ENCODE data around the gene PAPOLA. TPM values are rescaled to one million over a fixed set of nuclear protein-coding genes. Genes with fewer than 3 reads are reported as not detected.

Gene PAPOLA
- total RNA-seq, 1 experiment from 2014 or later = 223 TPM

- TF ChIP-seq SP1 (IDR thresholded peaks at IDR 0.05; ENCODE audit: low read depth) (no peak), EZH2 (IDR thresholded peaks at IDR 0.05) (no peak), ZFX (IDR thresholded peaks at IDR 0.05) (no peak), SIN3A (IDR thresholded peaks at IDR 0.05; ENCODE audit: low read depth) (no peak), ZNF274 (IDR thresholded peaks at IDR 0.05; ENCODE audit: low read depth, low read length) (no peak)
These were observed 9.5 kb downstream of the PAPOLA start (continued) for GRCh38 chr14:96511667-96512066.

GRCh38 chr14:96512122-96512521, 9.9 kb downstream of the PAPOLA start:
- no TSS peak for BruUV-seq (replicated peaks)
- POLR2A ChIA-PET = no interaction called here
- CTCF ChIA-PET = interaction anchor here (0.6 kb wide), 1 partner anchor 62 kb away, joined by 3 read pairs; no protein-coding TSS in a partner anchor
- no peaks in the 10 kb centered on the region for H3K9me2 ChIP-seq (ENCODE audit: insufficient read depth)
- ATAC-seq = no peak
- no peak overlapping the region for H3K27ac ChIP-seq (ENCODE audit: low read depth, low read length)
- no peaks in the 10 kb centered on the region for H3K9me3 ChIP-seq (ENCODE audit: control insufficient read depth in 1 of 2, insufficient read depth in 1 of 2, low read depth in 1 of 2, low read length in 2 of 2)
- intact Hi-C loops (cut with micrococcal nuclease) = no loop called here
- no peak overlapping the region for H2AFZ ChIP-seq (ENCODE audit: low read depth, low read length, poor library complexity, severe bottlenecking)
- no peak overlapping the region for H3K4me2 ChIP-seq (ENCODE audit: low read length)
- peaks cover 100% of the 10 kb centered on the region for H3K79me2 ChIP-seq (ENCODE audit: insufficient read depth, low read length)
- DNase-seq (ENCODE audit: low read depth, low spot score) = no peak
- H3K27me3 ChIP-seq (ENCODE audit: insufficient read depth, low read length) = no peaks in the 10 kb centered on the region
- no peak overlapping the region for H3K4me3 ChIP-seq (replicated peaks in 1 of 2; ENCODE audit: low read depth in 1 of 2, low read length in 2 of 2)
- H4K20me1 ChIP-seq (ENCODE audit: insufficient read depth) = peaks cover 80% of the 10 kb centered on the region
- H3K4me1 ChIP-seq (ENCODE audit: control insufficient read depth in 1 of 2, insufficient read depth in 2 of 2, low read length in 2 of 2) = peaks cover 4 to 6% of the 10 kb centered on the region in 2 experiments; a peak in 2 of 4 replicates
- RAD21 ChIA-PET (ENCODE audit: low non-redundant PET in 1 of 2, low total read pairs in 2 of 2, uncharacterized antibody in 2 of 2, unreplicated experiment in 2 of 2) = no interaction called here
- H3K36me3 ChIP-seq (ENCODE audit: control insufficient read depth in 1 of 2, insufficient read depth in 2 of 2, low read length in 2 of 2) = no peaks in the 10 kb centered on the region
- TF ChIP-seq ZFX (IDR thresholded peaks at IDR 0.05) = no peak
- no peak for TF ChIP-seq POLR2AphosphoS5 (IDR thresholded peaks at IDR 0.05; ENCODE audit: low read depth, low read length)
- no peak for TF ChIP-seq YY1 (IDR thresholded peaks at IDR 0.05; ENCODE audit: extremely low read depth, insufficient replicate concordance, low read depth, low read length)
- no peak for TF ChIP-seq TCF7L2 (IDR thresholded peaks at IDR 0.05; ENCODE audit: borderline replicate concordance, extremely low read depth, insufficient read depth, insufficient read length)
- TF ChIP-seq RAD21 (IDR thresholded peaks at IDR 0.05; ENCODE audit: low read depth) = no peak
- TF ChIP-seq, protein P1, sequence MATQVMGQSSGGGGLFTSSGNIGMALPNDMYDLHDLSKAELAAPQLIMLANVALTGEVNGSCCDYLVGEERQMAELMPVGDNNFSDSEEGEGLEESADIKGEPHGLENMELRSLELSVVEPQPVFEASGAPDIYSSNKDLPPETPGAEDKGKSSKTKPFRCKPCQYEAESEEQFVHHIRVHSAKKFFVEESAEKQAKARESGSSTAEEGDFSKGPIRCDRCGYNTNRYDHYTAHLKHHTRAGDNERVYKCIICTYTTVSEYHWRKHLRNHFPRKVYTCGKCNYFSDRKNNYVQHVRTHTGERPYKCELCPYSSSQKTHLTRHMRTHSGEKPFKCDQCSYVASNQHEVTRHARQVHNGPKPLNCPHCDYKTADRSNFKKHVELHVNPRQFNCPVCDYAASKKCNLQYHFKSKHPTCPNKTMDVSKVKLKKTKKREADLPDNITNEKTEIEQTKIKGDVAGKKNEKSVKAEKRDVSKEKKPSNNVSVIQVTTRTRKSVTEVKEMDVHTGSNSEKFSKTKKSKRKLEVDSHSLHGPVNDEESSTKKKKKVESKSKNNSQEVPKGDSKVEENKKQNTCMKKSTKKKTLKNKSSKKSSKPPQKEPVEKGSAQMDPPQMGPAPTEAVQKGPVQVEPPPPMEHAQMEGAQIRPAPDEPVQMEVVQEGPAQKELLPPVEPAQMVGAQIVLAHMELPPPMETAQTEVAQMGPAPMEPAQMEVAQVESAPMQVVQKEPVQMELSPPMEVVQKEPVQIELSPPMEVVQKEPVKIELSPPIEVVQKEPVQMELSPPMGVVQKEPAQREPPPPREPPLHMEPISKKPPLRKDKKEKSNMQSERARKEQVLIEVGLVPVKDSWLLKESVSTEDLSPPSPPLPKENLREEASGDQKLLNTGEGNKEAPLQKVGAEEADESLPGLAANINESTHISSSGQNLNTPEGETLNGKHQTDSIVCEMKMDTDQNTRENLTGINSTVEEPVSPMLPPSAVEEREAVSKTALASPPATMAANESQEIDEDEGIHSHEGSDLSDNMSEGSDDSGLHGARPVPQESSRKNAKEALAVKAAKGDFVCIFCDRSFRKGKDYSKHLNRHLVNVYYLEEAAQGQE (IDR thresholded peaks at IDR 0.05; ENCODE audit: low read depth) = no peak
- no peak for TF ChIP-seq ZNF274 (IDR thresholded peaks at IDR 0.05; ENCODE audit: low read depth, low read length)
- TF ChIP-seq SP1 (IDR thresholded peaks at IDR 0.05; ENCODE audit: low read depth) = no peak
- no peak for TF ChIP-seq SRF (IDR thresholded peaks at IDR 0.05; ENCODE audit: low read depth)
- no peak for TF ChIP-seq SIN3A (IDR thresholded peaks at IDR 0.05; ENCODE audit: low read depth)
- TF ChIP-seq ZBTB33 (IDR thresholded peaks at IDR 0.05; ENCODE audit: extremely low read depth, insufficient replicate concordance, low read length) = no peak
- no peak for TF ChIP-seq EGR1 (IDR thresholded peaks at IDR 0.05; ENCODE audit: low read depth)
- no peak for TF ChIP-seq JUND (IDR thresholded peaks at IDR 0.05)
- TF ChIP-seq POLR2A (IDR thresholded peaks at IDR 0.05; ENCODE audit: borderline replicate concordance, extremely low read depth, insufficient read depth, insufficient read length) = no peak
- TF ChIP-seq, protein P2, sequence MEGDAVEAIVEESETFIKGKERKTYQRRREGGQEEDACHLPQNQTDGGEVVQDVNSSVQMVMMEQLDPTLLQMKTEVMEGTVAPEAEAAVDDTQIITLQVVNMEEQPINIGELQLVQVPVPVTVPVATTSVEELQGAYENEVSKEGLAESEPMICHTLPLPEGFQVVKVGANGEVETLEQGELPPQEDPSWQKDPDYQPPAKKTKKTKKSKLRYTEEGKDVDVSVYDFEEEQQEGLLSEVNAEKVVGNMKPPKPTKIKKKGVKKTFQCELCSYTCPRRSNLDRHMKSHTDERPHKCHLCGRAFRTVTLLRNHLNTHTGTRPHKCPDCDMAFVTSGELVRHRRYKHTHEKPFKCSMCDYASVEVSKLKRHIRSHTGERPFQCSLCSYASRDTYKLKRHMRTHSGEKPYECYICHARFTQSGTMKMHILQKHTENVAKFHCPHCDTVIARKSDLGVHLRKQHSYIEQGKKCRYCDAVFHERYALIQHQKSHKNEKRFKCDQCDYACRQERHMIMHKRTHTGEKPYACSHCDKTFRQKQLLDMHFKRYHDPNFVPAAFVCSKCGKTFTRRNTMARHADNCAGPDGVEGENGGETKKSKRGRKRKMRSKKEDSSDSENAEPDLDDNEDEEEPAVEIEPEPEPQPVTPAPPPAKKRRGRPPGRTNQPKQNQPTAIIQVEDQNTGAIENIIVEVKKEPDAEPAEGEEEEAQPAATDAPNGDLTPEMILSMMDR (IDR thresholded peaks at IDR 0.05 in 2 of 3, conservative IDR thresholded peaks at IDR 0.05 in 1 of 3; ENCODE audit: borderline replicate concordance in 1 of 3, insufficient read depth in 1 of 3, low read depth in 2 of 3, low read length in 2 of 3) = no peak
- no peak for TF ChIP-seq EZH2phosphoT487 (IDR thresholded peaks at IDR 0.05; ENCODE audit: borderline replicate concordance)
- no peak for TF ChIP-seq CEBPB (IDR thresholded peaks at IDR 0.05; ENCODE audit: low read depth)
- TF ChIP-seq CBX3 (IDR thresholded peaks at IDR 0.05; ENCODE audit: low read depth) = no peak
- no peak overlapping the region for H3K9ac ChIP-seq (ENCODE audit: low read length)

Data from HCT116 (cell line).